Osteoblast (primary cell): ENCODE results near the gene FMNL1. TPM values are rescaled to one million over a fixed set of nuclear protein-coding genes. Genes with fewer than 3 reads are reported as not detected.

ENCODE experiments used
- DNase-seq: peaks from one replicate; pipeline ENCODE4 v3.0.0; 2011; ENCODE audit warnings: low spot score, mixed read lengths; ENCODE audit not compliant: insufficient read length; ENCODE audit errors: missing footprints
- H2AFZ ChIP-seq: 2 replicates; pipeline ENCODE4 v1.6.0; 2011; ENCODE audit warnings: mild to moderate bottlenecking, low read length
- H3K27ac ChIP-seq: 2 replicates; pipeline ENCODE4 v1.5.1; 2011; ENCODE audit warnings: mild to moderate bottlenecking, low read depth, low read length, moderate library complexity
- H3K27me3 ChIP-seq: 2 replicates; pipeline ENCODE4 v1.6.0; 2012; ENCODE audit warnings: mild to moderate bottlenecking, control low read depth, inconsistent platforms, low read length, moderate library complexity; ENCODE audit not compliant: insufficient read depth
- H3K36me3 ChIP-seq: 2 replicates; pipeline ENCODE4 v1.5.1; 2011; ENCODE audit warnings: mild to moderate bottlenecking, low read length, control low read depth, moderate library complexity; ENCODE audit not compliant: insufficient read depth
- H3K4me1 ChIP-seq: 2 replicates; pipeline ENCODE4 v1.5.1; 2011; ENCODE audit warnings: mild to moderate bottlenecking, low read length, control low read depth, moderate library complexity; ENCODE audit not compliant: insufficient read depth
- H3K4me2 ChIP-seq: 2 replicates; pipeline ENCODE4 v1.6.0; 2011; ENCODE audit warnings: mild to moderate bottlenecking, low read length; ENCODE audit not compliant: insufficient read depth
- H3K4me3 ChIP-seq: fragments of 200-600 bp; sonication (generic); 3 replicates; pipeline ENCODE4 v1.5.1; 2012; ENCODE audit warnings: mild to moderate bottlenecking, low read length, inconsistent platforms; ENCODE audit not compliant: insufficient read depth
- H3K79me2 ChIP-seq: 2 replicates; pipeline ENCODE4 v1.6.0; 2012; ENCODE audit warnings: mild to moderate bottlenecking, low read length, control low read depth, inconsistent platforms; ENCODE audit not compliant: insufficient read depth
- H3K9me3 ChIP-seq: 2 replicates; pipeline ENCODE4 v1.5.1; 2011; ENCODE audit warnings: low read depth, low read length, control low read depth
- H4K20me1 ChIP-seq: 2 replicates; pipeline ENCODE4 v1.6.0; 2012; ENCODE audit warnings: mild to moderate bottlenecking, low read length, control low read depth; ENCODE audit not compliant: insufficient read depth
- CTCF ChIP-seq: IDR thresholded peaks from 2 replicates; pipeline ENCODE4 v1.5.1; 2011; ENCODE audit warnings: mild to moderate bottlenecking, low read depth, low read length, moderate library complexity; ENCODE audit errors: extremely low read depth
- total RNA-seq: library from RNA; depleted of rRNA; stranded (reverse); fragments of >200 nt; gene quantifications from 2 replicates; pipeline ENCODE4 v1.2.3, GENCODE V29; 2012

Gene FMNL1
- 2.7 and 3.6 TPM in 2 replicates for total RNA-seq

GRCh38 chr17:45221081-45222013 lies at the start of gene FMNL1:
TSS of gene FMNL1 (plus strand) at chr17:45221885. CDS start at chr17:45222125, 240 bp downstream.
- Histone ChIP-seq H3K27me3 (peaks cover 30% of the 10 kb centered on the region), H3K9me3 (no peaks in the 10 kb centered on the region), H4K20me1 (no peaks in the 10 kb centered on the region), H3K79me2 (no peaks in the 10 kb centered on the region), H3K27ac (no peak within 1 kb of the TSS), H3K4me1 (peaks cover 11% of the 10 kb centered on the region), H3K4me2 (peak within 1 kb of the TSS; percentile 64), H2AFZ (peak within 1 kb of the TSS; percentile 51), H3K36me3 (no peaks in the 10 kb centered on the region), H3K4me3 (peak within 1 kb of the TSS; percentile 65)
- TF ChIP-seq CTCF: no peak
- peak; percentile 91 for DNase-seq

GRCh38 chr17:45172232-45172540 lies 49.5 kb upstream of the FMNL1 start:
- no peaks in the 10 kb centered on the region for H4K20me1 ChIP-seq
- peaks cover 37% of the 10 kb centered on the region for H3K4me1 ChIP-seq
- H3K4me3 ChIP-seq: peak overlapping the region; percentile 31
- peak overlapping the region; percentile 77 for H2AFZ ChIP-seq
- no peaks in the 10 kb centered on the region for H3K27me3 ChIP-seq
- peak overlapping the region; percentile 72 for H3K4me2 ChIP-seq
- H3K27ac ChIP-seq: peak overlapping the region; percentile 85
- peaks cover 4% of the 10 kb centered on the region for H3K36me3 ChIP-seq
- H3K79me2 ChIP-seq: no peaks in the 10 kb centered on the region
- TF ChIP-seq CTCF: no peak
- no peaks in the 10 kb centered on the region for H3K9me3 ChIP-seq
- no peak for DNase-seq

- peak; percentile 9 for TF ChIP-seq CTCF
- H3K27me3 ChIP-seq: no peaks in the 10 kb centered on the region
- H3K36me3 ChIP-seq: peaks cover 4% of the 10 kb centered on the region
- no peaks in the 10 kb centered on the region for H3K79me2 ChIP-seq
- peak overlapping the region; percentile 85 for H3K27ac ChIP-seq
- H3K4me1 ChIP-seq: peaks cover 37% of the 10 kb centered on the region
- peak overlapping the region; percentile 72 for H3K4me2 ChIP-seq
- H3K9me3 ChIP-seq: no peaks in the 10 kb centered on the region
- peak overlapping the region; percentile 54 for H3K4me3 ChIP-seq
- peak; percentile 86 for DNase-seq
- no peaks in the 10 kb centered on the region for H4K20me1 ChIP-seq
- peak overlapping the region; percentile 87 for H2AFZ ChIP-seq
Measured at GRCh38 chr17:45172541-45173286, 49.0 kb upstream of the FMNL1 start.

- H3K4me2 ChIP-seq: peak overlapping the region; percentile 54
- H3K27me3 ChIP-seq: no peaks in the 10 kb centered on the region
- H3K9me3 ChIP-seq: no peaks in the 10 kb centered on the region
- H3K4me3 ChIP-seq: no peak overlapping the region
- H4K20me1 ChIP-seq: no peaks in the 10 kb centered on the region
- H3K36me3 ChIP-seq: no peaks in the 10 kb centered on the region
- no peaks in the 10 kb centered on the region for H3K79me2 ChIP-seq
- no peak overlapping the region for H3K27ac ChIP-seq
- no peak overlapping the region for H2AFZ ChIP-seq
- no peak for TF ChIP-seq CTCF
- peaks cover 33% of the 10 kb centered on the region for H3K4me1 ChIP-seq
- peak; percentile 23 for DNase-seq
Measured at GRCh38 chr17:45175759-45176115, 45.9 kb upstream of the FMNL1 start.
